H9 (cell line): ENCODE data around the gene CCND3. TPM values are rescaled to one million over a fixed set of nuclear protein-coding genes. Genes with fewer than 3 reads are reported as not detected.

Experiments used
- DNase-seq: peaks from one replicate; pipeline ENCODE4 v3.0.0-alpha.2; 2017
- H2AFZ ChIP-seq: one replicate; pipeline ENCODE4 v1.6.1; 2013; ENCODE audit warnings: mild to moderate bottlenecking, low read length, control low read depth, moderate library complexity
- H2AK5ac ChIP-seq: 2 replicates; pipeline ENCODE4 v1.6.1; 2013; ENCODE audit warnings: low read length, control low read depth, mixed read lengths; ENCODE audit not compliant: insufficient read length
- H2BK120ac ChIP-seq: one replicate; pipeline ENCODE4 v1.6.1; 2013; ENCODE audit warnings: low read depth, mild to moderate bottlenecking, low read length, control low read depth, inconsistent platforms; ENCODE audit not compliant: poor library complexity, severe bottlenecking
- H2BK12ac ChIP-seq: 2 replicates; pipeline ENCODE4 v1.6.1; 2013; ENCODE audit warnings: low read length, control low read depth, mixed read lengths, low read depth; ENCODE audit not compliant: insufficient read length
- H2BK15ac ChIP-seq: 2 replicates; pipeline ENCODE4 v1.6.1; 2013; ENCODE audit warnings: low read depth, low read length, control low read depth
- H2BK20ac ChIP-seq: one replicate; pipeline ENCODE4 v1.6.1; 2013; ENCODE audit warnings: low read depth, mild to moderate bottlenecking, low read length, control low read depth, inconsistent platforms; ENCODE audit not compliant: poor library complexity, severe bottlenecking
- H2BK5ac ChIP-seq: 2 replicates; pipeline ENCODE4 v1.6.1; 2013; ENCODE audit warnings: low read length, control low read depth, mixed read lengths; ENCODE audit not compliant: insufficient read length
- H3K14ac ChIP-seq: 2 replicates; pipeline ENCODE4 v1.6.1; 2013; ENCODE audit warnings: low read length, control low read depth; ENCODE audit not compliant: insufficient read depth
- H3K18ac ChIP-seq: 2 replicates; pipeline ENCODE4 v1.6.1; 2013; ENCODE audit warnings: low read depth, mild to moderate bottlenecking, mixed read lengths, low read length, control low read depth; ENCODE audit not compliant: insufficient read length
- H3K23ac ChIP-seq: 2 replicates; pipeline ENCODE4 v1.6.1; 2013; ENCODE audit warnings: low read length, control low read depth, mixed read lengths, low read depth; ENCODE audit not compliant: insufficient read length
- H3K23me2 ChIP-seq: 2 replicates; pipeline ENCODE4 v1.6.1; 2013; ENCODE audit warnings: low read depth, mild to moderate bottlenecking, mixed read lengths, low read length, control low read depth; ENCODE audit not compliant: insufficient read length, poor library complexity, severe bottlenecking
- H3K27ac ChIP-seq: 2 replicates; pipeline ENCODE4 v1.5.1; 2013; ENCODE audit warnings: low read length, control low read depth, mixed read lengths, low read depth; ENCODE audit not compliant: insufficient read length
- H3K27me3 ChIP-seq: 2 replicates; pipeline ENCODE4 v1.6.1; 2013; ENCODE audit warnings: low read length, control low read depth, inconsistent platforms; ENCODE audit not compliant: insufficient read depth
- H3K4ac ChIP-seq: 2 replicates; pipeline ENCODE4 v1.6.1; 2013; ENCODE audit warnings: low read depth, mild to moderate bottlenecking, control low read depth, inconsistent platforms, low read length, moderate library complexity
- H3K4me1 ChIP-seq: 2 replicates; pipeline ENCODE4 v1.6.1; 2013; ENCODE audit warnings: low read length, control low read depth, inconsistent platforms; ENCODE audit not compliant: insufficient read depth
- H3K4me2 ChIP-seq: 2 replicates; pipeline ENCODE4 v1.6.1; 2013; ENCODE audit warnings: low read length, control low read depth, mixed read lengths; ENCODE audit not compliant: insufficient read length, insufficient read depth
- H3K56ac ChIP-seq: 2 replicates; pipeline ENCODE4 v1.6.1; 2013; ENCODE audit warnings: low read depth, mild to moderate bottlenecking, mixed read lengths, low read length, control low read depth; ENCODE audit not compliant: insufficient read length
- H3K79me1 ChIP-seq: 2 replicates; pipeline ENCODE4 v1.6.1; 2013; ENCODE audit warnings: low read depth, mild to moderate bottlenecking, moderate library complexity, low read length, control low read depth, inconsistent platforms; ENCODE audit not compliant: insufficient read depth, poor library complexity, severe bottlenecking
- H3K79me2 ChIP-seq: 2 replicates; pipeline ENCODE4 v1.6.1; 2013; ENCODE audit warnings: low read length, control low read depth, inconsistent platforms; ENCODE audit not compliant: insufficient read depth
- H3K9ac ChIP-seq: 2 replicates; pipeline ENCODE4 v1.6.1; 2013; ENCODE audit warnings: low read length, control low read depth, mixed read lengths; ENCODE audit not compliant: insufficient read length; ENCODE audit errors: extremely low read depth
- H3K9me3 ChIP-seq: one replicate; pipeline ENCODE4 v1.6.1; 2013; ENCODE audit warnings: low read depth, low read length, inconsistent platforms; ENCODE audit not compliant: control insufficient read depth
- H3T11ph ChIP-seq: one replicate; pipeline ENCODE4 v1.6.1; 2013; ENCODE audit warnings: mild to moderate bottlenecking, low read length, control low read depth, inconsistent platforms
- H4K20me1 ChIP-seq: one replicate; pipeline ENCODE4 v1.6.1; 2013; ENCODE audit not compliant: control insufficient read depth, insufficient read length, insufficient read depth
- H4K5ac ChIP-seq: 2 replicates; pipeline ENCODE4 v1.6.1; 2013; ENCODE audit warnings: low read depth, mild to moderate bottlenecking, mixed read lengths, low read length, control low read depth; ENCODE audit not compliant: insufficient read length
- H4K8ac ChIP-seq: replicated peaks from 2 replicates; pipeline ENCODE4 v1.6.1; 2013; ENCODE audit warnings: low read length, control low read depth, mixed read lengths, low read depth; ENCODE audit not compliant: insufficient read length
- H4K91ac ChIP-seq: 2 replicates; pipeline ENCODE4 v1.6.1; 2013; ENCODE audit warnings: low read depth, mild to moderate bottlenecking, moderate library complexity, mixed read lengths, low read length, control low read depth; ENCODE audit not compliant: insufficient read length
- H3K27ac Mint-ChIP-seq, 3 experiments: 2 replicates in 2 of 3; 3 replicates in 1 of 3; pipeline ENCODE4 v1.8.0; 2020 to 2021; ENCODE audit warnings: mixed read lengths in 3 of 3, mild to moderate bottlenecking in 1 of 3, moderate library complexity in 1 of 3
- H3K27me3 Mint-ChIP-seq: 2 replicates; pipeline ENCODE4 v1.8.0; 2021; ENCODE audit warnings: low read depth, mild to moderate bottlenecking, moderate library complexity, mixed read lengths
- H3K36me3 Mint-ChIP-seq, 3 experiments: 2 replicates in 2 of 3; 3 replicates in 1 of 3; pipeline ENCODE4 v1.8.0; 2020 to 2021; ENCODE audit warnings: low read depth in 3 of 3, mixed read lengths in 3 of 3; ENCODE audit not compliant: insufficient read depth in 1 of 3
- H3K4me1 Mint-ChIP-seq, 2 experiments: 2 replicates each; pipeline ENCODE4 v1.8.0; 2020; ENCODE audit warnings: mixed read lengths in 2 of 2
- H3K4me3 Mint-ChIP-seq, 2 experiments: 2 replicates in 1 of 2; 3 replicates in 1 of 2; pipeline ENCODE4 v1.8.0; 2020 to 2021; ENCODE audit warnings: mild to moderate bottlenecking in 2 of 2, mixed read lengths in 2 of 2, moderate library complexity in 1 of 2
- H3K9me3 Mint-ChIP-seq, 2 experiments: 2 replicates in 1 of 2; 3 replicates in 1 of 2; pipeline ENCODE4 v1.8.0; 2020; ENCODE audit warnings: mild to moderate bottlenecking in 2 of 2, mixed read lengths in 2 of 2, moderate library complexity in 1 of 2
- WGBS: extraction: QIAGEN DNeasy Blood & Tissue Kit; methylation state at CpG from one replicate; pipeline ENCODE4 v1.1.7; 2013; ENCODE audit warnings: missing lambda C conversion rate, low lambda C conversion rate, mixed read lengths; ENCODE audit not compliant: insufficient read length; ENCODE audit errors: extremely low coverage; 5-methylcytosine and 5-hydroxymethylcytosine counted together
- total RNA-seq: library from RNA; stranded (reverse); gene quantifications from 2 replicates; pipeline ENCODE4 v1.2.1, GENCODE V29; 2021
- TF ChIP-seq, protein P1 (sequence below): fragments of 200-600 bp; sonication (generic); conservative IDR thresholded peaks from 3 replicates; pipeline ENCODE4 v1.8.0; 2021; ENCODE audit warnings: antibody characterized with exemption, mild to moderate bottlenecking

CCND3 gene
- total RNA-seq, 1 experiment from 2014 or later, result 24.2 TPM

DNA sequence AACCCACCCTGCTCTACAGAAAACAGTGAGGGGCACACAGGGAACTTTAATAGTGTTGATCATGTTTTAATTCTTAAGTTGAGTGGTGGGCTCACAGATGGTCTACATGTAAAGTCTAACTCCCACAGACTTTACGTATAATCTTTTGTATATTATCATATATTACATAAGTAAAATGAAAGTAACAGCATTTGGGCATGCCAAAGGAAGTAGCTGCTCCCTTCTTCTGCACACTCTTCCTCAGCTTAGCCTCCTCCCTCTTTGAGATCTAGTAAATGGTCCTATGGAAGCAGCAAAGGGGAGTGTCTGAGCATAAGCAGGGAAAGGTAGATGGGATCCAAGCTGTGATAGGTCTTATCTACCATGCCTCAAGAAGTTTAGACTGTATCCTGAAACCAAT, 31.9 kb downstream of the CCND3 start:
- H3K27ac Mint-ChIP-seq, result no peak overlapping the region
- WGBS, result no CpG with 5 or more reads among the region's 1 CpG

More for the DNA sequence above, 31.9 kb downstream of the CCND3 start:
- H3K23ac ChIP-seq, result no peak overlapping the region
- no peak overlapping the region for H3K56ac ChIP-seq
- H3K9ac ChIP-seq, result no peak overlapping the region
- H4K91ac ChIP-seq, result no peak overlapping the region
- no peak overlapping the region for H3K27ac ChIP-seq
- no peak overlapping the region for H2BK120ac ChIP-seq
- Mint-ChIP-seq H3K9me3 (no peaks in the 10 kb centered on the region), H3K36me3 (peaks cover 16 to 70% (median 53%) of the 10 kb centered on the region in 3 experiments), H3K4me3 (no peak overlapping the region), H3K27me3 (no peaks in the 10 kb centered on the region), H3K4me1 (no peaks in the 10 kb centered on the region)
- H3K9me3 ChIP-seq, result no peaks in the 10 kb centered on the region
- no peak overlapping the region for H3K4ac ChIP-seq
- H4K20me1 ChIP-seq, result no peaks in the 10 kb centered on the region
- peaks cover 2% of the 10 kb centered on the region for H3K79me1 ChIP-seq
- H4K8ac ChIP-seq, result no peak overlapping the region
- H2BK15ac ChIP-seq, result no peak overlapping the region
- no peak overlapping the region for H2BK5ac ChIP-seq
- H3K4me1 ChIP-seq, result no peaks in the 10 kb centered on the region
- H2AFZ ChIP-seq, result no peak overlapping the region
- no peak overlapping the region for H4K5ac ChIP-seq
- no peak overlapping the region for H3T11ph ChIP-seq
- H3K79me2 ChIP-seq, result no peaks in the 10 kb centered on the region
- no peak overlapping the region for H2BK12ac ChIP-seq
- no peak overlapping the region for H3K4me2 ChIP-seq
- H3K27me3 ChIP-seq, result no peaks in the 10 kb centered on the region
- no peak overlapping the region for H2AK5ac ChIP-seq
- no peaks in the 10 kb centered on the region for H3K23me2 ChIP-seq
- H2BK20ac ChIP-seq, result no peak overlapping the region
- H3K18ac ChIP-seq, result no peak overlapping the region
- TF ChIP-seq, protein P1, sequence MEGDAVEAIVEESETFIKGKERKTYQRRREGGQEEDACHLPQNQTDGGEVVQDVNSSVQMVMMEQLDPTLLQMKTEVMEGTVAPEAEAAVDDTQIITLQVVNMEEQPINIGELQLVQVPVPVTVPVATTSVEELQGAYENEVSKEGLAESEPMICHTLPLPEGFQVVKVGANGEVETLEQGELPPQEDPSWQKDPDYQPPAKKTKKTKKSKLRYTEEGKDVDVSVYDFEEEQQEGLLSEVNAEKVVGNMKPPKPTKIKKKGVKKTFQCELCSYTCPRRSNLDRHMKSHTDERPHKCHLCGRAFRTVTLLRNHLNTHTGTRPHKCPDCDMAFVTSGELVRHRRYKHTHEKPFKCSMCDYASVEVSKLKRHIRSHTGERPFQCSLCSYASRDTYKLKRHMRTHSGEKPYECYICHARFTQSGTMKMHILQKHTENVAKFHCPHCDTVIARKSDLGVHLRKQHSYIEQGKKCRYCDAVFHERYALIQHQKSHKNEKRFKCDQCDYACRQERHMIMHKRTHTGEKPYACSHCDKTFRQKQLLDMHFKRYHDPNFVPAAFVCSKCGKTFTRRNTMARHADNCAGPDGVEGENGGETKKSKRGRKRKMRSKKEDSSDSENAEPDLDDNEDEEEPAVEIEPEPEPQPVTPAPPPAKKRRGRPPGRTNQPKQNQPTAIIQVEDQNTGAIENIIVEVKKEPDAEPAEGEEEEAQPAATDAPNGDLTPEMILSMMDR, result no peak
- H3K14ac ChIP-seq, result no peak overlapping the region
- no peak for DNase-seq
